Suprapubic skin (tissue), 4 donors: ENCODE data around the gene ATP11A.

Experiments
- EP300 ChIP-seq: sonication (generic); formaldehyde crosslinking; IDR thresholded peaks from one replicate; pipeline ENCODE4 v1.6.1; 2017; ENCODE audit warnings: antibody characterized with exemption
- POLR2A ChIP-seq, 2 donors: fragments of 450-650 bp; IDR thresholded peaks; one replicate each; pipeline ENCODE4 v1.6.1; 2017; ENCODE audit warnings: antibody characterized with exemption in 2 of 2, mild to moderate bottlenecking in 2 of 2, moderate library complexity in 2 of 2
- POLR2AphosphoS5 ChIP-seq, 3 donors: sonication (generic); formaldehyde crosslinking; IDR thresholded peaks; one replicate each; pipeline ENCODE4 v1.6.1; 2017; ENCODE audit warnings: antibody characterized with exemption in 3 of 3
- TF ChIP-seq, protein P1 (sequence below), 2 donors: fragments of 200-600 bp in 1 of 2; fragments of 450-650 bp in 1 of 2; sonication (generic) in 1 of 2; IDR thresholded peaks; one replicate each; pipeline ENCODE4 v1.5.1; 2016 to 2019; ENCODE audit warnings: antibody characterized with exemption in 2 of 2, mild to moderate bottlenecking in 1 of 2, moderate library complexity in 1 of 2

DNA sequence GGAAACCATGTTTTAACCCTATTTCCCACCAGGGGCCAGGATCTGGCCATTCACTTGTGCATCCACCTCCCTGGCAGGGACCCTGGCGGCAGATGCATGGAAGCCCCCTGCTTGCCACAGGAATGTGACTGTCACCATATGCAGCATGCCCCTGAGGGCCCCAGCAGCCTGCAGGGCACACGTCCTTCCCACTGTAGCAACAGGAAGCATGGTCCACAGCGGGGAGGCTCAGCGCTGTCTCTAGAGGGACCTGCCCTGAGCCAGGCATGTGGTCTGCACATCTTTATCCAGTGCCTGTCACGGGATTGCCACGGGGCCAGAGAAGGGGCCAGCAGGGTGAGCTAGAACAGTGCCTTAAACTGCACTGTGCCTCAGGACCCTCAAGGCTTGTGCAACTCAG is 244.2 kb downstream of the ATP11A start:
- TF ChIP-seq, protein P1, sequence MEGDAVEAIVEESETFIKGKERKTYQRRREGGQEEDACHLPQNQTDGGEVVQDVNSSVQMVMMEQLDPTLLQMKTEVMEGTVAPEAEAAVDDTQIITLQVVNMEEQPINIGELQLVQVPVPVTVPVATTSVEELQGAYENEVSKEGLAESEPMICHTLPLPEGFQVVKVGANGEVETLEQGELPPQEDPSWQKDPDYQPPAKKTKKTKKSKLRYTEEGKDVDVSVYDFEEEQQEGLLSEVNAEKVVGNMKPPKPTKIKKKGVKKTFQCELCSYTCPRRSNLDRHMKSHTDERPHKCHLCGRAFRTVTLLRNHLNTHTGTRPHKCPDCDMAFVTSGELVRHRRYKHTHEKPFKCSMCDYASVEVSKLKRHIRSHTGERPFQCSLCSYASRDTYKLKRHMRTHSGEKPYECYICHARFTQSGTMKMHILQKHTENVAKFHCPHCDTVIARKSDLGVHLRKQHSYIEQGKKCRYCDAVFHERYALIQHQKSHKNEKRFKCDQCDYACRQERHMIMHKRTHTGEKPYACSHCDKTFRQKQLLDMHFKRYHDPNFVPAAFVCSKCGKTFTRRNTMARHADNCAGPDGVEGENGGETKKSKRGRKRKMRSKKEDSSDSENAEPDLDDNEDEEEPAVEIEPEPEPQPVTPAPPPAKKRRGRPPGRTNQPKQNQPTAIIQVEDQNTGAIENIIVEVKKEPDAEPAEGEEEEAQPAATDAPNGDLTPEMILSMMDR (IDR thresholded peaks at IDR 0.05) = no peak
- TF ChIP-seq EP300 (no peak), POLR2AphosphoS5 (IDR thresholded peaks at IDR 0.05) (no peak), POLR2A (IDR thresholded peaks at IDR 0.05) (no peak)
